ENCODE measurements around the gene MRPL54.
A peak's percentile ranks its signal among the peaks of the same experiment; 100 is the strongest.

DNA sequence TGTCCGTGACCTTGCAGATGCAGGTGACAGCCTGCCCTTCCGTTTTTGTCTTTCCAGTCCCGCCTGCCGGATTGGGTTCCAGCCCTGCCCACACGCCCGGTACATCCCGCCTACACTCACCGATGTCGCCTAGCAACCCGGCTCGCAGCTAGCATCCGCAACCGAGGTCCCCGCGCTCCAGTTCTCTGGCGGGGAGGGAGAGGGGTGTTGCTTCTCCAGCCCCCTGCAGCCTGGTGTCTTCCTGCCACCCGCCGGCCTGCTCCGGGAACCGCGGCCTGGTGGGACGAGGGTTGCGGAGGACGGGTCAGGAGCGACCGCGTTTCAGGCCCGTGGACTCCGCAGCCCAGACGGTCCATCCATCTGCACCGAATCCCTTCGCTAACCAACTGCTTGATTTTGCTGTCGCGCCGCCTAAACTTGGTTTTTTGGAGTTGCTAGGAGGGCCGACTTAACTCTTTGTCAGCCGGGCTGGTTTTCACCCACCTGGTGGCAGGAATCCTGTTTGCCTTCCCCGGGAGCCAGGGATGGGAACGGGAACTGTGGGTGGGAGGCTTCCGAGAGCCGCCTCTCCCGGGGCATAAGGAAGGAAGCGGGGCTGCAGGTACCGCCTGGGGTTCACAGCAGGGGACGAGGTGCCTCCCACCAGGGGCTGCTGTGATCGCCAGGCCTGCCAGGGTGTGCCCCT lies 39.1 kb downstream of the MRPL54 start:
- TF ChIP-seq, protein P1, sequence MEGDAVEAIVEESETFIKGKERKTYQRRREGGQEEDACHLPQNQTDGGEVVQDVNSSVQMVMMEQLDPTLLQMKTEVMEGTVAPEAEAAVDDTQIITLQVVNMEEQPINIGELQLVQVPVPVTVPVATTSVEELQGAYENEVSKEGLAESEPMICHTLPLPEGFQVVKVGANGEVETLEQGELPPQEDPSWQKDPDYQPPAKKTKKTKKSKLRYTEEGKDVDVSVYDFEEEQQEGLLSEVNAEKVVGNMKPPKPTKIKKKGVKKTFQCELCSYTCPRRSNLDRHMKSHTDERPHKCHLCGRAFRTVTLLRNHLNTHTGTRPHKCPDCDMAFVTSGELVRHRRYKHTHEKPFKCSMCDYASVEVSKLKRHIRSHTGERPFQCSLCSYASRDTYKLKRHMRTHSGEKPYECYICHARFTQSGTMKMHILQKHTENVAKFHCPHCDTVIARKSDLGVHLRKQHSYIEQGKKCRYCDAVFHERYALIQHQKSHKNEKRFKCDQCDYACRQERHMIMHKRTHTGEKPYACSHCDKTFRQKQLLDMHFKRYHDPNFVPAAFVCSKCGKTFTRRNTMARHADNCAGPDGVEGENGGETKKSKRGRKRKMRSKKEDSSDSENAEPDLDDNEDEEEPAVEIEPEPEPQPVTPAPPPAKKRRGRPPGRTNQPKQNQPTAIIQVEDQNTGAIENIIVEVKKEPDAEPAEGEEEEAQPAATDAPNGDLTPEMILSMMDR (IDR thresholded peaks at IDR 0.05 in 2 of 3, conservative IDR thresholded peaks at IDR 0.05 in 1 of 3; ENCODE audit: borderline replicate concordance in 1 of 3, insufficient read depth in 1 of 3, low read depth in 2 of 3, low read length in 2 of 3) = 0 out of 6 replicates have a peak, but pooled peaks of 1 of the 3 experiments have one; percentile 19
- no peak for TF ChIP-seq POLR2AphosphoS5 (IDR thresholded peaks at IDR 0.05; ENCODE audit: low read depth, low read length)
- TF ChIP-seq EZH2 (IDR thresholded peaks at IDR 0.05) = no peak
- TF ChIP-seq POLR2A (IDR thresholded peaks at IDR 0.05; ENCODE audit: borderline replicate concordance, extremely low read depth, insufficient read depth, insufficient read length) = no peak

All from HCT116 (cell line).